ENCODE data around the gene SLC25A1.

GRCh38 chr22:19195796-19196731 is 17.5 kb upstream of the SLC25A1 start:
- TF ChIP-seq NFYB (IDR thresholded peaks at IDR 0.05; ENCODE audit: insufficient read depth, low read depth, low read length), result no peak
- no peak for TF ChIP-seq TAF1 (IDR thresholded peaks at IDR 0.05; ENCODE audit: borderline replicate concordance, low read depth, low read length)
- no peak for TF ChIP-seq CTCF (IDR thresholded peaks at IDR 0.05 in 2 of 3, conservative IDR thresholded peaks at IDR 0.05 in 1 of 3; ENCODE audit: control insufficient read depth in 2 of 3, extremely low read depth in 1 of 3, insufficient read depth in 1 of 3, low read depth in 3 of 3, low read length in 3 of 3)
- TF ChIP-seq PKNOX1 (IDR thresholded peaks at IDR 0.05), result no peak
- TF ChIP-seq EGR1 (IDR thresholded peaks at IDR 0.05; ENCODE audit: borderline replicate concordance in 1 of 2, low read depth in 2 of 2, low read length in 2 of 2), result no peak
- TF ChIP-seq SPI1 (IDR thresholded peaks at IDR 0.05; ENCODE audit: borderline replicate concordance, insufficient read depth, low read depth, low read length), result no peak
- TF ChIP-seq YY1 (IDR thresholded peaks at IDR 0.05; ENCODE audit: low read depth, low read length), result no peak
- TF ChIP-seq EZH2 (IDR thresholded peaks at IDR 0.05; ENCODE audit: borderline replicate concordance, control insufficient read depth, low read depth, low read length), result no peak
- no peak for TF ChIP-seq TCF12 (IDR thresholded peaks at IDR 0.05; ENCODE audit: low read depth, low read length)
- no peak for TF ChIP-seq USF2 (IDR thresholded peaks at IDR 0.05; ENCODE audit: borderline replicate concordance, low read depth, low read length)
- no peak for TF ChIP-seq DPF2 (IDR thresholded peaks at IDR 0.05)
- no peak for TF ChIP-seq ZZZ3 (IDR thresholded peaks at IDR 0.05; ENCODE audit: control insufficient read depth, insufficient read length, low read depth)
- no peak for TF ChIP-seq REST (IDR thresholded peaks at IDR 0.05; ENCODE audit: low read depth, low read length)

Measured in GM12878 (cell line).